ENCODE data around the gene DHPS.

DHPS gene

GRCh38 chr19:12668932-12669269 is 12.8 kb downstream of the DHPS start:
- POLR2A ChIA-PET: interaction anchor here (0.8 to 1.7 kb wide), 6 partner anchors 9 to 174 kb away, joined by 3 to 9 read pairs (median 4); partner anchors contain the start of genes DHPS, FBXW9, ZNF490 and ZNF791
- CTCF ChIA-PET: no interaction called here
- DNase-seq (ENCODE audit: extremely low spot score): no peak
- TF ChIP-seq ELF4 (IDR thresholded peaks at IDR 0.05) (no peak), SP1 (IDR thresholded peaks at IDR 0.05) (no peak), LEF1 (IDR thresholded peaks at IDR 0.05; ENCODE audit: borderline replicate concordance) (no peak), NFRKB (IDR thresholded peaks at IDR 0.05) (no peak), CTBP1 (IDR thresholded peaks at IDR 0.05; ENCODE audit: borderline replicate concordance) (no peak), ZNF384 (IDR thresholded peaks at IDR 0.05) (no peak), SUZ12 (IDR thresholded peaks at IDR 0.05) (no peak)

- CTCF ChIA-PET: no interaction called here
- DNase-seq (ENCODE audit: extremely low spot score): no peak
- POLR2A ChIA-PET: interaction anchor here (0.9 to 1.7 kb wide), 4 partner anchors 10 to 59 kb away, joined by 3 to 9 read pairs (median 5); partner anchors contain the start of genes DHPS and FBXW9
- TF ChIP-seq PKNOX1 (IDR thresholded peaks at IDR 0.05): no peak
- TF ChIP-seq ZNF384 (IDR thresholded peaks at IDR 0.05): no peak
- TF ChIP-seq L3MBTL2 (conservative IDR thresholded peaks at IDR 0.05): no peak
- no peak for TF ChIP-seq SUZ12 (IDR thresholded peaks at IDR 0.05)
- TF ChIP-seq SP1 (IDR thresholded peaks at IDR 0.05): no peak
- TF ChIP-seq HDGF (IDR thresholded peaks at IDR 0.05; ENCODE audit: borderline replicate concordance): no peak
- no peak for TF ChIP-seq TARDBP (IDR thresholded peaks at IDR 0.05)
- no peak for TF ChIP-seq BHLHE40 (IDR thresholded peaks at IDR 0.05; ENCODE audit: borderline replicate concordance)
- TF ChIP-seq ELF4 (IDR thresholded peaks at IDR 0.05): no peak
- TF ChIP-seq CTBP1 (IDR thresholded peaks at IDR 0.05; ENCODE audit: borderline replicate concordance): no peak
- TF ChIP-seq NFRKB (IDR thresholded peaks at IDR 0.05): no peak
- TF ChIP-seq FOXM1 (IDR thresholded peaks at IDR 0.05; ENCODE audit: borderline replicate concordance): no peak
- no peak for TF ChIP-seq LEF1 (IDR thresholded peaks at IDR 0.05; ENCODE audit: borderline replicate concordance)
- no peak for TF ChIP-seq FOXA1 (IDR thresholded peaks at IDR 0.05)
- TF ChIP-seq ARNT (IDR thresholded peaks at IDR 0.05): no peak
- no peak for TF ChIP-seq FOXK2 (IDR thresholded peaks at IDR 0.05)
These were observed 13.3 kb downstream of the DHPS start for GRCh38 chr19:12668346-12668745.

- no peak for DNase-seq (ENCODE audit: extremely low spot score)
- ChIA-PET POLR2A (interaction anchor here (0.9 kb wide), 1 partner anchor 28 kb away, joined by 3 read pairs; the partner anchor contains the start of gene FBXW9), CTCF (no interaction called here)
- TF ChIP-seq TARDBP (IDR thresholded peaks at IDR 0.05) (no peak), FOXM1 (IDR thresholded peaks at IDR 0.05; ENCODE audit: borderline replicate concordance) (no peak), ZNF384 (IDR thresholded peaks at IDR 0.05) (no peak), NFRKB (IDR thresholded peaks at IDR 0.05) (no peak), L3MBTL2 (conservative IDR thresholded peaks at IDR 0.05) (no peak), ARNT (IDR thresholded peaks at IDR 0.05) (no peak), FOXA1 (IDR thresholded peaks at IDR 0.05) (no peak), SP1 (IDR thresholded peaks at IDR 0.05) (no peak), ELF4 (IDR thresholded peaks at IDR 0.05) (no peak), PKNOX1 (IDR thresholded peaks at IDR 0.05) (no peak), LEF1 (IDR thresholded peaks at IDR 0.05; ENCODE audit: borderline replicate concordance) (no peak), CTBP1 (IDR thresholded peaks at IDR 0.05; ENCODE audit: borderline replicate concordance) (no peak), HDGF (IDR thresholded peaks at IDR 0.05; ENCODE audit: borderline replicate concordance) (no peak), SUZ12 (IDR thresholded peaks at IDR 0.05) (no peak), BHLHE40 (IDR thresholded peaks at IDR 0.05; ENCODE audit: borderline replicate concordance) (no peak), FOXK2 (IDR thresholded peaks at IDR 0.05) (no peak)
These were observed 13.9 kb downstream of the DHPS start for GRCh38 chr19:12667731-12668302.

GRCh38 chr19:12666265-12667048 is 15.2 kb downstream of the DHPS start, which contains the start of the genes MAN2B1 and WDR83:
MAN2B1 (minus strand) TSS chr19:12666742; CDS start chr19:12666701, 41 bp downstream.
WDR83 (plus strand) TSS chr19:12666807; CDS start chr19:12669791, 2,984 bp downstream.
- ChIA-PET CTCF (no interaction called here), POLR2A (interaction anchor here (0.6 to 2.1 kb wide), 5 partner anchors 12 to 234 kb away, joined by 3 to 12 read pairs (median 4); partner anchors contain the start of genes DHPS, ZNF490 and ZNF791)
- TF ChIP-seq ARNT (IDR thresholded peaks at IDR 0.05): no peak
- no peak for TF ChIP-seq SP1 (IDR thresholded peaks at IDR 0.05)
- no peak for TF ChIP-seq PKNOX1 (IDR thresholded peaks at IDR 0.05)
- no peak for TF ChIP-seq BHLHE40 (IDR thresholded peaks at IDR 0.05; ENCODE audit: borderline replicate concordance)
- no peak for TF ChIP-seq ELF4 (IDR thresholded peaks at IDR 0.05)
- TF ChIP-seq FOXM1 (IDR thresholded peaks at IDR 0.05; ENCODE audit: borderline replicate concordance): no peak
- TF ChIP-seq CTBP1 (IDR thresholded peaks at IDR 0.05; ENCODE audit: borderline replicate concordance): no peak
- no peak for TF ChIP-seq SUZ12 (IDR thresholded peaks at IDR 0.05)
- no peak for TF ChIP-seq FOXA1 (IDR thresholded peaks at IDR 0.05)
- no peak for TF ChIP-seq ZNF384 (IDR thresholded peaks at IDR 0.05)
- no peak for TF ChIP-seq FOXK2 (IDR thresholded peaks at IDR 0.05)
- TF ChIP-seq HDGF (IDR thresholded peaks at IDR 0.05; ENCODE audit: borderline replicate concordance): no peak
- TF ChIP-seq LEF1 (IDR thresholded peaks at IDR 0.05; ENCODE audit: borderline replicate concordance): no peak
- no peak for TF ChIP-seq TARDBP (IDR thresholded peaks at IDR 0.05)
- DNase-seq (ENCODE audit: extremely low spot score): peak; percentile 88

- no peak for DNase-seq (ENCODE audit: extremely low spot score)
- POLR2A ChIA-PET: interaction anchor here (1.2 to 2.1 kb wide), 3 partner anchors 11 to 55 kb away, joined by 4 to 12 read pairs (median 9); partner anchors contain the start of genes DHPS, ZNF490 and ZNF791
- TF ChIP-seq CTBP1 (IDR thresholded peaks at IDR 0.05; ENCODE audit: borderline replicate concordance) (no peak), SP1 (IDR thresholded peaks at IDR 0.05) (no peak), HDGF (IDR thresholded peaks at IDR 0.05; ENCODE audit: borderline replicate concordance) (no peak), PKNOX1 (IDR thresholded peaks at IDR 0.05) (no peak), TARDBP (IDR thresholded peaks at IDR 0.05) (no peak), SUZ12 (IDR thresholded peaks at IDR 0.05) (no peak), FOXK2 (IDR thresholded peaks at IDR 0.05) (no peak), BHLHE40 (IDR thresholded peaks at IDR 0.05; ENCODE audit: borderline replicate concordance) (no peak), ELF4 (IDR thresholded peaks at IDR 0.05) (no peak), FOXM1 (IDR thresholded peaks at IDR 0.05; ENCODE audit: borderline replicate concordance) (no peak), ZNF384 (IDR thresholded peaks at IDR 0.05) (no peak), ARNT (IDR thresholded peaks at IDR 0.05) (no peak), LEF1 (IDR thresholded peaks at IDR 0.05; ENCODE audit: borderline replicate concordance) (no peak), NFRKB (IDR thresholded peaks at IDR 0.05) (no peak), L3MBTL2 (conservative IDR thresholded peaks at IDR 0.05) (no peak), FOXA1 (IDR thresholded peaks at IDR 0.05) (no peak)
- CTCF ChIA-PET: no interaction called here
These were observed 15.9 kb downstream of the DHPS start for GRCh38 chr19:12665671-12666264.
